ENCODE measurements around the gene SRP68. TPM values are rescaled to one million over a fixed set of nuclear protein-coding genes. Genes with fewer than 3 reads are reported as not detected.

Gene SRP68
- total and polyA plus RNA-seq, 2 of the 8 experiments (the other 6 are each of a cell fraction or from before 2014, with no cell fraction given) = 57.7 to 83.5 TPM

- TF ChIP-seq TCF12 (IDR thresholded peaks at IDR 0.05; ENCODE audit: low read depth, low read length) (no peak), HDAC6 (IDR thresholded peaks at IDR 0.05; ENCODE audit: low read depth, low read length) (no peak), PHF8 (conservative IDR thresholded peaks at IDR 0.05; ENCODE audit: low read depth, low read length) (no peak), RAD21 (IDR thresholded peaks at IDR 0.05 in 1 of 2, conservative IDR thresholded peaks at IDR 0.05 in 1 of 2; ENCODE audit: low read depth in 2 of 2, low read length in 2 of 2) (no peak), RBBP5 (IDR thresholded peaks at IDR 0.05; ENCODE audit: borderline replicate concordance, low read depth, low read length) (no peak), BCL11A (IDR thresholded peaks at IDR 0.05; ENCODE audit: low read depth in 2 of 2, low read length in 2 of 2) (no peak), MAX (IDR thresholded peaks at IDR 0.05) (no peak), ZNF274 (IDR thresholded peaks at IDR 0.05; ENCODE audit: borderline replicate concordance, extremely low read depth, low read length) (no peak)
Measured at GRCh38 chr17:76076146-76076764, 3.9 kb upstream of the SRP68 start (continued).

Measured in H1 (cell line).